Immature natural killer cell (primary cell): ENCODE results near the gene PALLD. TPM values are rescaled to one million over a fixed set of nuclear protein-coding genes. Genes with fewer than 3 reads are reported as not detected.
A peak's percentile ranks its signal among the peaks of the same experiment; 100 is the strongest.
"Not testable (repeated sequence)": the region's sequence is repeated elsewhere in the genome, so short reads cannot be mapped to it uniquely, and the experiment has no call there.

Experiments used
- DNase-seq, 3 donors: peaks; one replicate each; pipeline ENCODE4 v3.0.0; 2022; ENCODE audit warnings: mixed read lengths in 1 of 3
- H3K27ac Mint-ChIP-seq, 6 donors: one replicate each; pipeline ENCODE4 v1.8.0; 2020; ENCODE audit warnings: mixed read lengths in 6 of 6, mild to moderate bottlenecking in 5 of 6, inconsistent platforms in 4 of 6, moderate library complexity in 3 of 6
- H3K27me3 Mint-ChIP-seq, 3 donors: one replicate each; pipeline ENCODE4 v1.8.0; 2020 to 2021; ENCODE audit warnings: low read depth in 3 of 3, mild to moderate bottlenecking in 3 of 3, mixed read lengths in 3 of 3, moderate library complexity in 3 of 3, inconsistent platforms in 1 of 3
- H3K36me3 Mint-ChIP-seq, 3 donors: one replicate each; pipeline ENCODE4 v1.8.0; 2020; ENCODE audit warnings: mixed read lengths in 3 of 3, inconsistent platforms in 2 of 3, mild to moderate bottlenecking in 2 of 3
- H3K4me1 Mint-ChIP-seq, 2 donors: one replicate each; pipeline ENCODE4 v1.8.0; 2020; ENCODE audit warnings: inconsistent platforms in 2 of 2, mild to moderate bottlenecking in 2 of 2, mixed read lengths in 2 of 2, moderate library complexity in 1 of 2
- H3K4me3 Mint-ChIP-seq, 5 donors: one replicate each; pipeline ENCODE4 v1.8.0; 2020; ENCODE audit warnings: mild to moderate bottlenecking in 5 of 5, mixed read lengths in 5 of 5, inconsistent platforms in 3 of 5, moderate library complexity in 3 of 5
- H3K9me3 Mint-ChIP-seq, 6 donors: one replicate each; pipeline ENCODE4 v1.8.0; 2020; ENCODE audit warnings: mild to moderate bottlenecking in 6 of 6, mixed read lengths in 6 of 6, inconsistent platforms in 4 of 6, moderate library complexity in 3 of 6
- polyA plus RNA-seq, 3 donors: library from polyadenylated mRNA; unstranded; fragments of 300-500 nt; fragmentation: Illumina TruSeq; gene quantifications; one replicate each; pipeline ENCODE4 v1.2.3, GENCODE V29; 2021

The PALLD gene
- polyA plus RNA-seq, 3 donors from 2014 or later: 7.4 to 20.8 (median 15.8) TPM

GRCh38 chr4:168932138-168932537 lies 435.3 kb downstream of the PALLD start:
- peaks cover 25 to 56% (median 34%) of the 10 kb centered on the region in 3 donors for H3K36me3 Mint-ChIP-seq
- H3K9me3 Mint-ChIP-seq: peaks cover 13 to 32% (median 21%) of the 10 kb centered on the region in 6 donors
- H3K27ac Mint-ChIP-seq: no peak overlapping the region

GRCh38 chr4:168933423-168933822 lies 436.6 kb downstream of the PALLD start:
- Mint-ChIP-seq H3K36me3 (peaks cover 24 to 62% (median 35%) of the 10 kb centered on the region in 3 donors), H3K27me3 (no peaks in the 10 kb centered on the region), H3K27ac (no peak overlapping the region), H3K4me3 (no peak overlapping the region), H3K9me3 (peaks cover 21 to 41% (median 30%) of the 10 kb centered on the region in 6 donors), H3K4me1 (peaks cover 2 to 7% of the 10 kb centered on the region in 2 donors)
- no peak for DNase-seq

More at GRCh38 chr4:168932138-168932537, 435.3 kb downstream of the PALLD start:
- no peak for DNase-seq
- H3K4me1 Mint-ChIP-seq: peaks cover 2 to 7% of the 10 kb centered on the region in 2 donors
- no peaks in the 10 kb centered on the region for H3K27me3 Mint-ChIP-seq
- no peak overlapping the region for H3K4me3 Mint-ChIP-seq

DNA sequence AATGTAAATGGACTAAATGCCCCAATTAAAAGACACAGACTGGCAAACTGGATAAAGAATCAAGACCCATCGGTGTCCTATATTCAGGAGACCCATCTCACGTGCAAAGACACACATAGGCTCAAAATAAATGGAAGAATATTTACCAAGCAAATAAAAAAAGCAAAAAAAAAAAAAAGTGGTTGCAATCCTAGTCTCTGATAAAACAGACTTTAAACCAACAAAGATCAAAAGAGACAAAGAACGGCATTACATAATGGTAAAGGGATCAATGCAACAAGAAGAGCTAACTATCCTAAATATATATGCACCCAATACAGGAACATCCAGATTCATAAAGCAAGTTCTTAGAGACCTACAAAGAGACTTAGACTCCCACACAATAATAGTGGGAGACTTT lies 440.6 kb downstream of the PALLD start:
- not testable (repeated sequence) for DNase-seq, H3K27ac Mint-ChIP-seq, H3K4me1 Mint-ChIP-seq, H3K27me3 Mint-ChIP-seq, H3K4me3 Mint-ChIP-seq
- Mint-ChIP-seq H3K36me3 (peaks cover 6 to 39% (median 18%) of the 10 kb centered on the region in 3 donors), H3K9me3 (peaks cover 17 to 33% (median 25%) of the 10 kb centered on the region in 6 donors)

GRCh38 chr4:168942985-168943384 lies 446.1 kb downstream of the PALLD start:
- H3K4me1 Mint-ChIP-seq: no peaks in the 10 kb centered on the region
- H3K36me3 Mint-ChIP-seq: peaks cover 5 to 8% (median 6%) of the 10 kb centered on the region in 3 donors
- H3K27ac Mint-ChIP-seq: no peak overlapping the region
- peak in 2 of 3 donors; percentile 8 to 10 for DNase-seq
- peaks cover 5 to 10% (median 7%) of the 10 kb centered on the region in 6 donors for H3K9me3 Mint-ChIP-seq
- no peaks in the 10 kb centered on the region for H3K27me3 Mint-ChIP-seq
- H3K4me3 Mint-ChIP-seq: no peak overlapping the region

DNA sequence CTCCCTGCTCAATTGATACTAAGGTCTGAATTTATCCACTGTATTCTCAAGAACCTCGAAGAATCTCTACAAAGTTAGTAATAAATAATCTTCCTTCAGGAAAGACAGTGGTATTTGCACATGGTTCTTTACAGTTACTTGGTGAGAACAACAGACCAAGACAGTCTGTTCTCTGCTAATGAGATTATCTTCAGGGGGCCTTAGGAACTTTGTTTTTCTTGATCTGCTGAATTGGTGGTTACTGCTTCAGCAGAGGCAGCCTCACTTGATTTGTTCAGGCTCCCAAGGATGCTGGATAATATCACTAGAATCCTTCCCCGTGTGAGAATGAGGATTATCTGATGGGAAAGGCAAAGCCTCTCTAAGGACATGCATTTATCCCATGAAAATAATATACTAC lies 448.4 kb downstream of the PALLD start:
- DNase-seq: no peak
- H3K4me3 Mint-ChIP-seq: no peak overlapping the region
- no peaks in the 10 kb centered on the region for H3K4me1 Mint-ChIP-seq
- no peaks in the 10 kb centered on the region for H3K27me3 Mint-ChIP-seq
- no peaks in the 10 kb centered on the region for H3K36me3 Mint-ChIP-seq
- H3K9me3 Mint-ChIP-seq: peaks cover 0 to 5% (median under 1%) of the 10 kb centered on the region in 6 donors
- no peak overlapping the region for H3K27ac Mint-ChIP-seq

- Mint-ChIP-seq H3K9me3 (peaks cover 0 to 14% (median 0%) of the 10 kb centered on the region in 6 donors), H3K36me3 (peaks cover 0 to 17% (median 6%) of the 10 kb centered on the region in 3 donors)
- H3K4me1 Mint-ChIP-seq, H3K27me3 Mint-ChIP-seq, H3K4me3 Mint-ChIP-seq, DNase-seq, H3K27ac Mint-ChIP-seq: not testable (repeated sequence)
Measured at GRCh38 chr4:168952821-168953246, 456.0 kb downstream of the PALLD start.

DNA sequence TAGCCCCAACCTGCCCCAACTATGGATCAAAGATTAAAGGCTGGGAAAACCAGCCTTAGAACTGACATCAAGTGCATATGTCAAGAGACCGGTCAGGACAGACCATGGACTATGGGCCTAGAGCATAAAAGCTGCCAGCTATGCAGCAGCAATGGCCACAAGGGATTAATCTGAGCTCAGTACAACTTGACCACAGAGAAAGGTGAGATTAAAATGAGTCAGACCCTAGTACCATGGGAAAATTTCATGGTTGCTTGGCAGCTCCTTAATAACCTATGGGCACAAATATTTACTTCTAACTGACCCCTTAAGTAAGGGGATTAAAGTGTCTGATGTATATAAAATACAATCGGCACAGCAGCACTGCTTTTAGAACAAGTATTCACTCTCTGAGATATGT lies 458.8 kb downstream of the PALLD start:
- Mint-ChIP-seq H3K4me1 (no peaks in the 10 kb centered on the region), H3K9me3 (peaks cover 0 to 9% (median 0%) of the 10 kb centered on the region in 6 donors), H3K4me3 (no peak overlapping the region), H3K27ac (no peak overlapping the region), H3K27me3 (peaks cover 0 to 1% (median 0%) of the 10 kb centered on the region in 3 donors), H3K36me3 (peaks cover 0 to 17% (median 15%) of the 10 kb centered on the region in 3 donors)
- no peak for DNase-seq

DNA sequence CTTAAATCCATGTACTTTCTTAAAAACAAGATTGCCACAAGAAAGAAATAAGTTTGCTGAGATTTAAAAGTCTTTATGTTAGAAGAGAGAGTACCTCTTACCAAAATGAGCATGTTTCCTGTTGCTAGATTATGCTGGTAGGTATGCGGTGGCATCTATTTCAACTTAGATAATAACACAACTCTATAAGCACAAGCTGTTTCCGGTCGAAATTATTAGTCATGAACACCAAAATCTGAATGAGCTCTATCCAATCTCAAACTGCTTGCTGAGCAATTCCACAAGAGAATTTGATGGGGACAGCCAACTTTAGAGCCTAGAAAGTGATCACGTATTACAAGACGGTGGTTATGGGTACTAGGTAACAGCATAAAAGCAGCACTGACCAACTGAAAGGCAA lies 463.9 kb downstream of the PALLD start:
- H3K27ac Mint-ChIP-seq: no peak overlapping the region
- no peak overlapping the region for H3K4me3 Mint-ChIP-seq
- H3K36me3 Mint-ChIP-seq: peaks cover 0 to 12% (median 3%) of the 10 kb centered on the region in 3 donors
- DNase-seq: no peak
- no peaks in the 10 kb centered on the region for H3K4me1 Mint-ChIP-seq
- H3K9me3 Mint-ChIP-seq: peaks cover 2 to 6% (median 3%) of the 10 kb centered on the region in 6 donors
- H3K27me3 Mint-ChIP-seq: no peaks in the 10 kb centered on the region

GRCh38 chr4:168972596-168972995 lies 475.7 kb downstream of the PALLD start:
- no peaks in the 10 kb centered on the region for H3K4me1 Mint-ChIP-seq
- no peak for DNase-seq
- H3K36me3 Mint-ChIP-seq: peaks cover 5 to 20% (median 12%) of the 10 kb centered on the region in 3 donors
- H3K9me3 Mint-ChIP-seq: peaks cover 12 to 62% (median 37%) of the 10 kb centered on the region in 6 donors
- peaks cover 0 to 5% (median 0%) of the 10 kb centered on the region in 3 donors for H3K27me3 Mint-ChIP-seq
- no peak overlapping the region for H3K27ac Mint-ChIP-seq
- no peak overlapping the region for H3K4me3 Mint-ChIP-seq

Other genes starting within 250 kb of the PALLD start
- gene DDX60, start 178.3 kb upstream of the PALLD start, polyA plus RNA-seq: 10 to 100 TPM; 17.7 to 31.8 (median 20.1) TPM
- gene DDX60L, start 16.6 kb upstream of the PALLD start, polyA plus RNA-seq: 10 to 100 TPM; 18.2 to 30.5 (median 21.6) TPM